Peyer's patch (tissue), 4 donors: ENCODE measurements around the gene ADH6.

ENCODE experiments used
- CTCF ChIP-seq, 6 experiments: fragments of 450-650 bp in 4 of 6; fragments of 200-600 bp in 2 of 6; sonication (generic) in 1 of 6; IDR thresholded peaks; one replicate each; pipeline ENCODE4 v1.5.1; 2017 to 2019; ENCODE audit warnings: antibody characterized with exemption in 6 of 6, mild to moderate bottlenecking in 3 of 6, moderate library complexity in 1 of 6
- POLR2A ChIP-seq, 2 donors: fragments of 450-650 bp; IDR thresholded peaks; one replicate each; pipeline ENCODE4 v1.5.1; 2017; ENCODE audit warnings: antibody characterized with exemption in 2 of 2, mild to moderate bottlenecking in 2 of 2, moderate library complexity in 2 of 2

DNA sequence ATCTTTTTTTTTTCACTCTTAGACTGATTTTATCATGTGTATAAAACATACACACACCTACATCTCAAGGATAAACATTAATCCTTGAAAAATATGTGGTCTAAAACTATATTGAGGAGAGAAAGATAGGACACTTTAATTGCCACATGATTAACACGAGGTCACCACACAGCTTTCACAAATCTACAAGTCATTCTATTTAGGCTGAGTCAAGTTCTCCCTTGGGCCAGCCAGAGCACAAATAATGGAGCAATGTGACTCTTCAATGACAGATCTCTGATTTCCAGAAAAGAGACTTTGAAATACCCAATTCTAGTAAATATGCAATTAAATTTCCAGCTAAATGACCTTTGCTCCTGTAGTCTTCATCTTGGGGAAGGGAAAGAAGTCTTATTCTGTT lies 62.1 kb downstream of the ADH6 start:
- TF ChIP-seq CTCF (IDR thresholded peaks at IDR 0.05) (no peak), POLR2A (IDR thresholded peaks at IDR 0.05) (no peak)
